HCT116 (cell line): Measurements from ENCODE around the gene IL1RN.

Source experiments
- POLR2A ChIP-seq: IDR thresholded peaks from 2 replicates; pipeline ENCODE4 v1.7.0; 2011; ENCODE audit warnings: borderline replicate concordance; ENCODE audit not compliant: insufficient read depth, insufficient read length; ENCODE audit errors: extremely low read depth
- TCF7L2 ChIP-seq: IDR thresholded peaks from 2 replicates; pipeline ENCODE4 v1.7.0; 2011; ENCODE audit warnings: borderline replicate concordance, inconsistent platforms; ENCODE audit not compliant: insufficient read depth, insufficient read length; ENCODE audit errors: extremely low read depth
- TF ChIP-seq, protein P1 (sequence below), 3 experiments: fragments of 200-600 bp in 1 of 3; sonication (generic) in 1 of 3; IDR thresholded peaks in 2 of 3; conservative IDR thresholded peaks in 1 of 3; 2 replicates each; pipeline ENCODE4 v1.5.1; 2012 to 2017; ENCODE audit warnings: low read depth in 2 of 3, low read length in 2 of 3, antibody characterized with exemption in 1 of 3, borderline replicate concordance in 1 of 3, control low read depth in 1 of 3, mild to moderate bottlenecking in 1 of 3, mixed read lengths in 1 of 3, mixed run types in 1 of 3, moderate library complexity in 1 of 3; ENCODE audit not compliant: insufficient read depth in 1 of 3

DNA sequence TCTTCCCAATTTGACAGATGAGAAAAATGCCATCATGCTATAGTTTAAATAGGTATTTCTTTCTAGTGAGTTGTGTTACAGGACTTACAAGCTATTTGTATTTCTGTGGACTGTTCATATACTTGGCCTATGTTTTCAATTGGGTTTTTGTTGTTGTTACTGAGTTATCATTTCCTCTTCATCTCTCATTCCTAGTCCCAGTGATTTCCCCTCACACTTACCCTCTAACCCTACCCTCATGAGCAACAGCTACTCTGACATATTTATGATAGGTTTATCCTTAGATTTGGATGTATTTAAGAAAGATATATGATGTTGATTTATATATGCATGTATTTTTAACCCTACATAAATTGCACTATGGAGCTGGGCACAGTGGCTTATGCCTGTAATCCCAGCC, 35.5 kb downstream of the IL1RN start:
- TF ChIP-seq, protein P1, sequence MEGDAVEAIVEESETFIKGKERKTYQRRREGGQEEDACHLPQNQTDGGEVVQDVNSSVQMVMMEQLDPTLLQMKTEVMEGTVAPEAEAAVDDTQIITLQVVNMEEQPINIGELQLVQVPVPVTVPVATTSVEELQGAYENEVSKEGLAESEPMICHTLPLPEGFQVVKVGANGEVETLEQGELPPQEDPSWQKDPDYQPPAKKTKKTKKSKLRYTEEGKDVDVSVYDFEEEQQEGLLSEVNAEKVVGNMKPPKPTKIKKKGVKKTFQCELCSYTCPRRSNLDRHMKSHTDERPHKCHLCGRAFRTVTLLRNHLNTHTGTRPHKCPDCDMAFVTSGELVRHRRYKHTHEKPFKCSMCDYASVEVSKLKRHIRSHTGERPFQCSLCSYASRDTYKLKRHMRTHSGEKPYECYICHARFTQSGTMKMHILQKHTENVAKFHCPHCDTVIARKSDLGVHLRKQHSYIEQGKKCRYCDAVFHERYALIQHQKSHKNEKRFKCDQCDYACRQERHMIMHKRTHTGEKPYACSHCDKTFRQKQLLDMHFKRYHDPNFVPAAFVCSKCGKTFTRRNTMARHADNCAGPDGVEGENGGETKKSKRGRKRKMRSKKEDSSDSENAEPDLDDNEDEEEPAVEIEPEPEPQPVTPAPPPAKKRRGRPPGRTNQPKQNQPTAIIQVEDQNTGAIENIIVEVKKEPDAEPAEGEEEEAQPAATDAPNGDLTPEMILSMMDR (IDR thresholded peaks at IDR 0.05 in 2 of 3, conservative IDR thresholded peaks at IDR 0.05 in 1 of 3; ENCODE audit: borderline replicate concordance in 1 of 3, insufficient read depth in 1 of 3, low read depth in 2 of 3, low read length in 2 of 3), result no peak
- TF ChIP-seq TCF7L2 (no peak), POLR2A (no peak)
